Kidney epithelial cell (primary cell): ENCODE data around the gene NUP188. TPM values are rescaled to one million over a fixed set of nuclear protein-coding genes. Genes with fewer than 3 reads are reported as not detected.

ENCODE experiments used
- DNase-seq: peaks from one replicate; pipeline ENCODE4 v3.0.0-alpha.2; 2010; ENCODE audit warnings: low read depth
- H3K27me3 ChIP-seq: 2 replicates; pipeline ENCODE4 v1.6.0; 2011; ENCODE audit warnings: low read length; ENCODE audit not compliant: control insufficient read depth, insufficient read depth
- H3K36me3 ChIP-seq: 2 replicates; pipeline ENCODE4 v1.5.1; 2011; ENCODE audit warnings: low read length; ENCODE audit not compliant: control insufficient read depth, insufficient read depth
- H3K4me3 ChIP-seq: 2 replicates; pipeline ENCODE4 v1.5.1; 2011; ENCODE audit warnings: low read depth, mild to moderate bottlenecking, control low read depth, low read length
- CTCF ChIP-seq: IDR thresholded peaks from 2 replicates; pipeline ENCODE4 v1.5.1; 2011; ENCODE audit warnings: mild to moderate bottlenecking, moderate library complexity, low read length, control low read depth, inconsistent platforms; ENCODE audit not compliant: insufficient read depth, poor library complexity, severe bottlenecking
- total RNA-seq: library from RNA; depleted of rRNA; stranded (reverse); fragments of >200 nt; gene quantifications from 2 replicates; pipeline ENCODE4 v1.2.3, GENCODE V29; 2015

Gene NUP188
- total RNA-seq, 1 donor from 2014 or later: 35.5 TPM

- Histone ChIP-seq H3K27me3 (no peaks in the 10 kb centered on the region), H3K36me3 (no peaks in the 10 kb centered on the region), H3K4me3 (no peak overlapping the region)
- no peak for DNase-seq
- no peak for TF ChIP-seq CTCF
Observed at GRCh38 chr9:129042016-129042415, 94.5 kb downstream of the NUP188 start.

GRCh38 chr9:129052592-129052991, 105.1 kb downstream of the NUP188 start:
- Histone ChIP-seq H3K4me3 (no peak overlapping the region), H3K27me3 (no peaks in the 10 kb centered on the region), H3K36me3 (peaks cover 1% of the 10 kb centered on the region)
- no peak for TF ChIP-seq CTCF
- peak; percentile 28 for DNase-seq

GRCh38 chr9:129053020-129053419, 105.5 kb downstream of the NUP188 start:
- Histone ChIP-seq H3K36me3 (peaks cover 1% of the 10 kb centered on the region), H3K27me3 (no peaks in the 10 kb centered on the region), H3K4me3 (no peak overlapping the region)
- no peak for DNase-seq
- TF ChIP-seq CTCF: no peak

- Histone ChIP-seq H3K27me3 (no peaks in the 10 kb centered on the region), H3K4me3 (no peak overlapping the region), H3K36me3 (peaks cover 1% of the 10 kb centered on the region)
- no peak for DNase-seq
- TF ChIP-seq CTCF: no peak
Observed at GRCh38 chr9:129054163-129054851, 106.8 kb downstream of the NUP188 start.

Other genes with a start within 250 kb of the NUP188 start
- 4.6 and 9.5 TPM in 2 replicates for gene PKN3, start 245.2 kb upstream of the NUP188 start, total RNA-seq
- 96.3 and 104 TPM in 2 replicates for gene ZDHHC12, start 223.6 kb upstream of the NUP188 start, total RNA-seq
- 24.2 and 49.8 TPM in 2 replicates for gene ZER1, start 175.8 kb upstream of the NUP188 start, total RNA-seq
- gene TBC1D13, start 160.4 kb upstream of the NUP188 start, total RNA-seq: 17.7 and 19.0 TPM in 2 replicates
- 18.8 and 20.5 TPM in 2 replicates for gene ENDOG, start 129.2 kb upstream of the NUP188 start, total RNA-seq
- gene SPOUT1, start 117.9 kb upstream of the NUP188 start, total RNA-seq: 33.1 and 61.1 TPM in 2 replicates
- 6.8 and 9.4 TPM in 2 replicates for gene KYAT1, start 65.7 kb upstream of the NUP188 start, total RNA-seq
- gene LRRC8A, start 65.6 kb upstream of the NUP188 start, total RNA-seq: 138 and 155 TPM in 2 replicates
- gene PHYHD1, start 26.7 kb upstream of the NUP188 start, total RNA-seq: 17.8 and 21.2 TPM in 2 replicates
- 29.6 and 30.8 TPM in 2 replicates for gene DOLK, start 96 bp upstream of the NUP188 start, total RNA-seq
- 101 and 112 TPM in 2 replicates for gene SH3GLB2, start 80.6 kb downstream of the NUP188 start, total RNA-seq
- gene MIGA2, start 88.9 kb downstream of the NUP188 start, total RNA-seq: 21.6 and 22.7 TPM in 2 replicates
- 15.3 and 15.5 TPM in 2 replicates for gene DOLPP1, start 133.4 kb downstream of the NUP188 start, total RNA-seq
- 29.1 and 29.4 TPM in 2 replicates for gene CRAT, start 163.1 kb downstream of the NUP188 start, total RNA-seq
- gene PTPA, start 163.7 kb downstream of the NUP188 start, total RNA-seq: 156 and 167 TPM in 2 replicates
- 51.8 and 60.4 TPM in 2 replicates for gene IER5L, start 230.6 kb downstream of the NUP188 start, total RNA-seq